Fibroblast of pulmonary artery (primary cell): ENCODE measurements around the gene CD207.
A peak's percentile ranks its signal among the peaks of the same experiment; 100 is the strongest.
"Not testable (repeated sequence)": the region's sequence is repeated elsewhere in the genome, so short reads cannot be mapped to it uniquely, and the experiment has no call there.

ENCODE experiments used
- DNase-seq: peaks from one replicate; pipeline ENCODE4 v3.0.0-alpha.2; 2010; ENCODE audit warnings: low read depth
- H3K4me3 ChIP-seq: replicated peaks from 2 replicates; pipeline ENCODE4 v1.5.1; 2011; ENCODE audit warnings: low read depth, mild to moderate bottlenecking, control low read depth, low read length, moderate library complexity
- TF ChIP-seq, protein P1 (sequence below): IDR thresholded peaks from 2 replicates; pipeline ENCODE4 v1.5.1; 2011; ENCODE audit warnings: mild to moderate bottlenecking, control low read depth, low read length, inconsistent platforms; ENCODE audit errors: missing control alignments

CD207 gene

DNA sequence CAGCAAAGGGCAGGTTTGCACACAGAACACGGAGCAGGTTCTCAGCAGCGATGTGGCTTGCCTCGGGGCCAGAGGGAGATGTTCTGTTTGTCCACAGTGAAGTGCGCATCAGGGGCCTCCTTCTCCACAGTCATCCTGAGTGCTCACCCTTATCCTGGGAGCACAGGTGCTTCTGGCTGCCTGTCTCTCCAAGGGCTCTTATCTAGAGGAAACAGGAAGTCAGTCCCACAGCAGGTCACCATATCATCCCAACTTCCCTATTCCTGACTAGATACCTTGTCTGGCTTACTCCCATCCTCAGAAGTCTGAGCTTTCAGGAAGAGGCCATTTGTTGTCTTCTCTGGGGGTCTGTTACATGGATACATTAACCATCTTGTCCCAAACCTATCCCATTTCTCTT, at the start of gene CD207:
Gene CD207, minus strand, starts transcription at position 174 of the 400 bp plus-strand sequence. Its CDS starts 40 bp downstream, at position 134.
- no peak for DNase-seq
- TF ChIP-seq, protein P1, sequence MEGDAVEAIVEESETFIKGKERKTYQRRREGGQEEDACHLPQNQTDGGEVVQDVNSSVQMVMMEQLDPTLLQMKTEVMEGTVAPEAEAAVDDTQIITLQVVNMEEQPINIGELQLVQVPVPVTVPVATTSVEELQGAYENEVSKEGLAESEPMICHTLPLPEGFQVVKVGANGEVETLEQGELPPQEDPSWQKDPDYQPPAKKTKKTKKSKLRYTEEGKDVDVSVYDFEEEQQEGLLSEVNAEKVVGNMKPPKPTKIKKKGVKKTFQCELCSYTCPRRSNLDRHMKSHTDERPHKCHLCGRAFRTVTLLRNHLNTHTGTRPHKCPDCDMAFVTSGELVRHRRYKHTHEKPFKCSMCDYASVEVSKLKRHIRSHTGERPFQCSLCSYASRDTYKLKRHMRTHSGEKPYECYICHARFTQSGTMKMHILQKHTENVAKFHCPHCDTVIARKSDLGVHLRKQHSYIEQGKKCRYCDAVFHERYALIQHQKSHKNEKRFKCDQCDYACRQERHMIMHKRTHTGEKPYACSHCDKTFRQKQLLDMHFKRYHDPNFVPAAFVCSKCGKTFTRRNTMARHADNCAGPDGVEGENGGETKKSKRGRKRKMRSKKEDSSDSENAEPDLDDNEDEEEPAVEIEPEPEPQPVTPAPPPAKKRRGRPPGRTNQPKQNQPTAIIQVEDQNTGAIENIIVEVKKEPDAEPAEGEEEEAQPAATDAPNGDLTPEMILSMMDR, result no peak
- no peak within 1 kb of the TSS for H3K4me3 ChIP-seq

DNA sequence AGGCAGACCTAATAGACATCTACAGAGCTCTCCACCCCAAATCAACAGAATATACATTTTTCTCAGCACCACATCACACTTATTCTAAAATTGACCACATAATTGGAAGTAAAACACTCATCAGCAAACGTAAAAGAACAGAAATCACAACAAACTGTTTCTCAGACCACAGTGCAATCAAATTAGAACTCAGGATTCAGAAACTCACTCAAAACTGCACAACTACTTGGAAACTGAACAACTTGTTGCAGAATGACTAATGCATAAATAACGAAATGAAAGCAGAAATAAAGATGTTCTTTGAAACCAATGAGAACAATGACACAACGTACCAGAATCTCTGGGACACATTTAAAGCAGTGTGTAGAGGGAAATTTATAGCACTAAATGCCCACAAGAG, 42.9 kb upstream of the CD207 start:
- not testable (repeated sequence) for H3K4me3 ChIP-seq, DNase-seq

DNA sequence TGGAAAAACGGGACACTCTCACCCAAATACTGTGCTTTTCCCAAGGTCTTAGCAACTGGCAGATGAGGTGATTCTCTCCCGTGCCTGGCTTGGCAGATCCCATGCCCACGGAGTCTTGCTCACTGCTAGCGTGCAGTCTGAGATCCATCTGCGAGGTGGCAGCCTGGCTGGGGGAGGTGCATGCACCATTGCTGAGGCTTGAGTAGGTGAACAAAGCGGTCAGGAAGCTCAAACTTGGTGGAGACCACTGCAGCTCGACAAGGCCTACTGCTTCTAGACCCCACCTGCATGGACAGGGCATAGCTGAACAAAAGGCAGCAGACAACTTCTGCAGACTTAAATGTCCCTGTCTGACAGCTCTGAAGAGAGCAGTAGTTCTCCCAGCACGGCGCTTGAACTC, 40.5 kb upstream of the CD207 start:
- not testable (repeated sequence) for H3K4me3 ChIP-seq, DNase-seq

DNA sequence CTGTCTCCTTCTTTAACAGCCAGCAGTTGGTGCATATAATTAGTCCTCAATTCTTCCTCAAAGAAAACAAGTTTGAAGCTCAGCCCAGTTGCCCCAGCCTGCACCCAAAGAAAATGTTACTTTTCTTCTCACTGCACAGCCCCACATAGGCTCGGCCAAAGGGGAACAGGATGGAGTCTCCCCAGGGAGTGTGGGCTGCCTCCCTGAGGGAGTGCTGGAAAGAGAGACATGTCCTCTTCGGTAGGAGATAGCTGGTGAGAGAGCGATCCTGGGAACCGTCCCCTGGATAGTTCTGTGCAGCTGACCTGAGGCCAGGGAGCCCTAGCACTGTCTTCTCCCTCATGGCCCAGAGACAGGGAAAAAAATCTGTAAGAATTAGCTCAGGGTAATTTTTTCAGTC, 37.9 kb upstream of the CD207 start:
- TF ChIP-seq, protein P1, result no peak
- no peak overlapping the region for H3K4me3 ChIP-seq
- no peak for DNase-seq

DNA sequence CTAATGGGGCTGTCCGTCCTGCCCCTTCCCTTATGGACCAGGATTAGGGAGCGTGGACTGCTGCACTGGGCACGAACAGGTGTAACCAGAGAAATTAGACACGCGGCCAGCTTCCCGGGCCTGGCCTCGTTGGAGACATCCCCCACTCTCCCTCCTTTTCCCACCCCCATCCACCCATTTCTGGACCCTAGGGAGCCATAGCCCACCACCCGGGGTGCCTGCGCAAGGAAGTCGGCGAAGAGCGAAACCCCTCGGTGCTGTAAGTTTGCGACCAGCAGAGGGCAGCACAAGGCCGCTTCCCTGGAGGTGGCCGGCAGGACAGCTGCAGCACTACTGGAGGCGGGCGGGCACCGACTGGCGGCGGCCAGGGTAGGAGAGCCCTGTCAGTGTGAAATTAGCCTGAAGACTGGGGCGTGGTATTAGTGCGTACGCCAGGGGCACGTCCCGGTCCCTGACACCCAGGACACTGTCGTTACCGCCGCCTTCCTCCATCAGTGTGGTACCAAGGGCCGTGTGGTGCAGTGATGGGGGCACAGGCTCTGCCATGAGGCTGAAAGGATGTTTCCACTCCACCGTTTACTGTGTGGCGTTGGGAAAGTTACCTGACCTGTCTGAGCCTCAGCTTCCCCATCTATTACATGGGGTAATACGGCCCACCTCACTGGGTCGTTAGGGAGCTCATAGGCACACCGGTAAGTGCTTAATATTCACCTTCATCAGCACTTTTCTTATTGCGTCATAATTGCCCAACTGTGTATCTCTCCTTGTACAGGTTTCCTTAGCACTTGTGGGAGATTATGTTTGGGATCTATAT, 36.0 kb upstream of the CD207 start:
- peak; percentile 83 for DNase-seq
- TF ChIP-seq, protein P1, result peak; percentile 81
- H3K4me3 ChIP-seq, result no peak overlapping the region

DNA sequence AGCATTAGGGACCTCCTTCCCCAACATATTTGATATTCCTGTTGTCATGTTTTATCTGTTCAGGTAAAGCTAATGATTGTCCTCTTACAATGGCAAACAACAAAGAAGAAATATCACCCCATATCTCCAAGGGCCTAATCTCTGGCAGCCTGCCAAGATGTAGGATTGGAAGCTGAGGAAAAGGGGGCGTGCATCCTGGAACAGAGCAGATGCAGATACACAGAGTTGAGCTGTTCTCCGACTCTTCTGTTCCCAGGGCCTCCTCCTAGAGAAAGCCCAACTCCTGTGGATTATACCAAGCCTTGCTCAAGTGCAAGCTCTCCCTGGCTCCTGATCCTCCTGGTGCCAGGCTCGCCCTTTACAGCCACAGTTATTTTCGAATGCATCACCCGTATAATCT, 35.2 kb upstream of the CD207 start:
- TF ChIP-seq, protein P1, result no peak
- H3K4me3 ChIP-seq, result no peak overlapping the region
- no peak for DNase-seq

DNA sequence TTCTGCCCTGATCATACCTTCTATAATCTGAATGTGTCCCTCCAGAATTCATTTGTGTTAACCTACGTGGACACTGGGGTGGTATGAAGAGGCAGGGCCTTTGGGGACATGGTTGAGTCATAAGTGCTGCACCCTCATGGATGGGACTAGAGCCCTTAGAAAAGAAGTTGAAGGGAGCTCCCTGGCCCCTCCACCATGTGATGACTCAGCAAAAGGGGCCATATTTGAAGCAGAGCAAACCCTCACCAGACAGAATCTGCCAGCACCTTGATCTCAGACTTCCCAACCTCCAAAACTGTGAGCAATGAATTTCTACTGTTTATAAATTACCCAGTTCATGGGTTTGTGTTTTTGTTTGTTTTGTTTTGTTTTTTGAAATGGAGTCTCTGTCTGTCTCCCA, 33.4 kb upstream of the CD207 start:
- no peak overlapping the region for H3K4me3 ChIP-seq
- TF ChIP-seq, protein P1, result no peak
- no peak for DNase-seq
